GM13977 (cell line): ENCODE results near the gene TP53TG5.

Experiments used
- DNase-seq: peaks from one replicate; pipeline ENCODE4 v3.0.0; 2012; ENCODE audit warnings: low spot score
- CTCF ChIP-seq: IDR thresholded peaks from 2 replicates; pipeline ENCODE4 v1.5.1; 2012; ENCODE audit warnings: mild to moderate bottlenecking, control low read depth; ENCODE audit not compliant: insufficient read depth; ENCODE audit errors: extremely low read depth, missing control alignments
- in situ Hi-C: fragments of 300-500 bp; cut with MboI; formaldehyde crosslinking; loops from one replicate; pipeline ENCODE4 v1.12.0; 2022; ENCODE audit warnings: low sequenced_read_pairs, low pct_unique_long_range_greater_than_20kb, mixed read lengths, inconsistent platforms; ENCODE audit not compliant: unreplicated experiment

TP53TG5 gene

GRCh38 chr20:45362804-45363610 is 15.1 kb downstream of the TP53TG5 start, which contains the start of gene SYS1:
TSS of gene SYS1 (plus strand) at chr20:45363156. CDS start at chr20:45363532, 376 bp downstream.
- in situ Hi-C loops: no loop called here
- TF ChIP-seq CTCF: peak; percentile 81
- DNase-seq: peak; percentile 94

GRCh38 chr20:45361793-45362192 is 16.3 kb downstream of the TP53TG5 start:
- no peak for DNase-seq
- in situ Hi-C loops: no loop called here
- TF ChIP-seq CTCF: no peak

GRCh38 chr20:45359406-45360148 is 18.5 kb downstream of the TP53TG5 start:
- in situ Hi-C loops: loop anchor here (5.0 kb wide), 1 partner anchor 83 kb away; no protein-coding TSS in a partner anchor
- DNase-seq: no peak
- TF ChIP-seq CTCF: no peak

GRCh38 chr20:45359069-45359405 is 19.1 kb downstream of the TP53TG5 start:
- DNase-seq: no peak
- in situ Hi-C loops: loop anchor here (5.0 kb wide), 1 partner anchor 83 kb away; no protein-coding TSS in a partner anchor
- no peak for TF ChIP-seq CTCF

- in situ Hi-C loops: loop anchor here (5.0 kb wide), 1 partner anchor 84 kb away; no protein-coding TSS in a partner anchor
- DNase-seq: no peak
- no peak for TF ChIP-seq CTCF
Observed at GRCh38 chr20:45358282-45359068, 19.6 kb downstream of the TP53TG5 start.
